C4-2B (cell line): ENCODE measurements around the gene SMCO3.

Experiments used
- ZFX ChIP-seq: fragments of 450-650 bp; IDR thresholded peaks from 2 replicates; pipeline ENCODE4 v1.6.1; 2017
- TF ChIP-seq, protein P1 (sequence below): fragments of 450-650 bp; conservative IDR thresholded peaks from 2 replicates; pipeline ENCODE4 v1.5.1; 2017; ENCODE audit warnings: mild to moderate bottlenecking

GRCh38 chr12:14843425-14843887 lies 29.5 kb upstream of the SMCO3 start, which contains the start of gene ART4:
- no peak for TF ChIP-seq ZFX
- TF ChIP-seq, protein P1, sequence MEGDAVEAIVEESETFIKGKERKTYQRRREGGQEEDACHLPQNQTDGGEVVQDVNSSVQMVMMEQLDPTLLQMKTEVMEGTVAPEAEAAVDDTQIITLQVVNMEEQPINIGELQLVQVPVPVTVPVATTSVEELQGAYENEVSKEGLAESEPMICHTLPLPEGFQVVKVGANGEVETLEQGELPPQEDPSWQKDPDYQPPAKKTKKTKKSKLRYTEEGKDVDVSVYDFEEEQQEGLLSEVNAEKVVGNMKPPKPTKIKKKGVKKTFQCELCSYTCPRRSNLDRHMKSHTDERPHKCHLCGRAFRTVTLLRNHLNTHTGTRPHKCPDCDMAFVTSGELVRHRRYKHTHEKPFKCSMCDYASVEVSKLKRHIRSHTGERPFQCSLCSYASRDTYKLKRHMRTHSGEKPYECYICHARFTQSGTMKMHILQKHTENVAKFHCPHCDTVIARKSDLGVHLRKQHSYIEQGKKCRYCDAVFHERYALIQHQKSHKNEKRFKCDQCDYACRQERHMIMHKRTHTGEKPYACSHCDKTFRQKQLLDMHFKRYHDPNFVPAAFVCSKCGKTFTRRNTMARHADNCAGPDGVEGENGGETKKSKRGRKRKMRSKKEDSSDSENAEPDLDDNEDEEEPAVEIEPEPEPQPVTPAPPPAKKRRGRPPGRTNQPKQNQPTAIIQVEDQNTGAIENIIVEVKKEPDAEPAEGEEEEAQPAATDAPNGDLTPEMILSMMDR: no peak
